Prostate gland (tissue), 2 donors: ENCODE results near the gene ST6GALNAC3.

Source experiments
- CTCF ChIP-seq, 4 experiments: fragments of 200-600 bp in 2 of 4; fragments of 450-650 bp in 2 of 4; sonication (generic) in 2 of 4; IDR thresholded peaks; 1 replicate in 3 of 4; 2 replicates in 1 of 4; pipeline ENCODE4 v1.5.1; 2016 to 2019; ENCODE audit warnings: antibody characterized with exemption in 4 of 4, mild to moderate bottlenecking in 2 of 4, moderate library complexity in 2 of 4
- POLR2A ChIP-seq: fragments of 450-650 bp; IDR thresholded peaks from one replicate; pipeline ENCODE4 v1.6.1; 2016; ENCODE audit warnings: antibody characterized with exemption, mild to moderate bottlenecking
- POLR2AphosphoS5 ChIP-seq: sonication (generic); formaldehyde crosslinking; IDR thresholded peaks from one replicate; pipeline ENCODE4 v1.6.1; 2017; ENCODE audit warnings: antibody characterized with exemption

DNA sequence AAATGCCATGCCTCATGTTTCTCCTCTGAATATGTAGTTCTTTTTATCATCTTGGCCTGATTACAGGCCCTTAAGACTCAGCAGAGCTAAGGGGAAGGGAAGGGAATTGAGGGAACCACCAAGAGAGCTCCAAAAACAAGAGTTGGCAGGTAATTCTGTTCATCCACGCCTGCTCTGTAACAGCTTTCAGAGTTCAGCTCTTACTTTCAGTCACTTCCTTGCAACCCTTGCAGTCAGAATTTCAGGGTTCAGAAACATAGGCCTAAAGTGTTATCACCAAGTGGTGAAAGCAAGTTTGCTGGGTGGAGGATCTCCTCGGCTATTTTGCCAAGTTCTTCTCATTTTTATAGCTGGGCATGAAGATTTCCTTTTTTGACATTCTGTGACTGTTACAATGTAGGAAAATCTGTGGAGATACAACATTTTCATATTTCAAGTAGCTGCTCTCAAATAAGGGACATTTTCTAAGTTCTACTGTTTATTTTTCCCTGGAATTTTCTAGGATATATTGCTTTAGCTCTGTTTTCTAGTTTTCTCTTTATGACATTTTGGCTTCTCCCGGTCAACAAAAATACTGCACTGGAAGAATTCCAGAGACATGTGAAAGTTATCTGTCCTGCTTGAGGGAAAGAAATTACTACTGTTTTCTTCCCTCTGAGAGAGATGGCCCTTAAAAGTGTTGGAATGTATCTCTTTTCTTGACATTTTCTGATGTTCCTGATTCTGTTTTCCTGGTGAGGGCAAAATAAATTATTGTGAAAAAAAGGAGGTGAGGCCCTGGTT, 540.9 kb downstream of the ST6GALNAC3 start:
- TF ChIP-seq CTCF (IDR thresholded peaks at IDR 0.05), result no peak
- TF ChIP-seq POLR2A, result no peak
- TF ChIP-seq POLR2AphosphoS5, result no peak
